ENCODE results near the gene OSBPL2. TPM values are rescaled to one million over a fixed set of nuclear protein-coding genes. Genes with fewer than 3 reads are reported as not detected.

OSBPL2 gene
- total and polyA plus RNA-seq, 10 donors = 9.2 to 81.7 (median 48.4) TPM

- intact Hi-C loops (cut with DNase I; ENCODE audit: low total_unique reads) = no loop called here
- H3K36me3 ChIP-seq = peaks cover 0 to 95% (median 49%) of the 10 kb centered on the region in 6 donors
- no peak for DNase-seq
Measured at GRCh38 chr20:62323980-62324906, 85.9 kb downstream of the OSBPL2 start.

GRCh38 chr20:62325172-62325905 is 87.0 kb downstream of the OSBPL2 start:
- TF ChIP-seq CTCF (IDR thresholded peaks at IDR 0.05 in 8 of 11, conservative IDR thresholded peaks at IDR 0.05 in 3 of 11) (no peak), POLR2A (IDR thresholded peaks at IDR 0.05) (no peak), POLR2AphosphoS5 (IDR thresholded peaks at IDR 0.05) (no peak)
- no peak overlapping the region for H3K4me3 ChIP-seq
- H3K9me3 ChIP-seq = no peaks in the 10 kb centered on the region
- intact Hi-C loops (cut with DNase I; ENCODE audit: low total_unique reads) = no loop called here
- 85 to 93% (median 90%) methylated on average over 10 to 14 of the region's 14 CpGs for WGBS, 5 donors
- peaks cover 0 to 95% (median 52%) of the 10 kb centered on the region in 6 donors for H3K36me3 ChIP-seq
- no peaks in the 10 kb centered on the region for H3K27me3 ChIP-seq (replicated peaks in 1 of 7)
- H3K4me1 ChIP-seq = no peaks in the 10 kb centered on the region
- DNase-seq = no peak
- no peak overlapping the region for H3K27ac ChIP-seq

More at GRCh38 chr20:62323980-62324906, 85.9 kb downstream of the OSBPL2 start:
- peak in 1 of 3 donors; percentile 28 for TF ChIP-seq POLR2AphosphoS5 (IDR thresholded peaks at IDR 0.05)
- no peak for TF ChIP-seq POLR2A (IDR thresholded peaks at IDR 0.05)
- no peak for TF ChIP-seq CTCF (IDR thresholded peaks at IDR 0.05 in 8 of 11, conservative IDR thresholded peaks at IDR 0.05 in 3 of 11)
- Histone ChIP-seq H3K9me3 (no peaks in the 10 kb centered on the region), H3K27ac (peak overlapping the region in 1 of 8 donors; percentile 8), H3K4me3 (no peak overlapping the region), H3K27me3 (replicated peaks in 1 of 7) (no peaks in the 10 kb centered on the region), H3K4me1 (no peaks in the 10 kb centered on the region)
- WGBS, 5 donors = 76 to 88% (median 82%) methylated on average over 14 to 25 of the region's 25 CpGs

- intact Hi-C loops (cut with DNase I; ENCODE audit: low total_unique reads) = no loop called here
- no peak overlapping the region for H3K27ac ChIP-seq
- H3K27me3 ChIP-seq (replicated peaks in 1 of 7) = no peaks in the 10 kb centered on the region
- H3K36me3 ChIP-seq = peaks cover 0 to 100% (median 59%) of the 10 kb centered on the region in 6 donors
- H3K4me1 ChIP-seq = no peaks in the 10 kb centered on the region
- H3K4me3 ChIP-seq = no peak overlapping the region
- no peak for DNase-seq
- TF ChIP-seq POLR2AphosphoS5 (IDR thresholded peaks at IDR 0.05) (no peak), CTCF (IDR thresholded peaks at IDR 0.05 in 8 of 11, conservative IDR thresholded peaks at IDR 0.05 in 3 of 11) (no peak), POLR2A (IDR thresholded peaks at IDR 0.05) (no peak)
- 84 to 93% (median 90%) methylated on average over 11 to 14 of the region's 14 CpGs for WGBS, 5 donors
- H3K9me3 ChIP-seq = no peaks in the 10 kb centered on the region
Measured at GRCh38 chr20:62326559-62326958, 88.2 kb downstream of the OSBPL2 start.

Data from spleen (tissue), 11 donors.